H1 (cell line): Measurements from ENCODE around the gene DHRS7B. TPM values are rescaled to one million over a fixed set of nuclear protein-coding genes. Genes with fewer than 3 reads are reported as not detected.

ENCODE experiments used
- CEBPB ChIP-seq: IDR thresholded peaks from 2 replicates; pipeline ENCODE4 v1.6.1; 2012; ENCODE audit warnings: low read depth, low read length
- CHD7 ChIP-seq: fragments of 300-600 bp; sonication (generic); IDR thresholded peaks from 2 replicates; pipeline ENCODE4 v1.7.1; 2012; ENCODE audit warnings: low read length, moderate library complexity, mild to moderate bottlenecking, inconsistent platforms; ENCODE audit not compliant: insufficient replicate concordance
- FOSL1 ChIP-seq: IDR thresholded peaks from 2 replicates; pipeline ENCODE4 v1.6.1; 2011; ENCODE audit warnings: mild to moderate bottlenecking, low read depth, low read length, moderate library complexity; ENCODE audit not compliant: insufficient read depth
- POU5F1 ChIP-seq: IDR thresholded peaks from 2 replicates; pipeline ENCODE4 v1.6.1; 2011; ENCODE audit warnings: low read depth, mild to moderate bottlenecking, low read length, moderate library complexity
- SIN3A ChIP-seq, 2 experiments: IDR thresholded peaks in 1 of 2; conservative IDR thresholded peaks in 1 of 2; 2 replicates each; pipeline ENCODE4 v1.6.1; 2011 to 2012; ENCODE audit warnings: low read length in 2 of 2, improper control_type of control experiment in 1 of 2, low read depth in 1 of 2, mild to moderate bottlenecking in 1 of 2
- polyA plus RNA-seq, 7 experiments: library from polyadenylated mRNA; depleted of rRNA in 3 of 7; stranded (reverse) in 5 of 7; unstranded in 2 of 7; fragments of >200 nt in 5 of 7; fragments of 200-250 nt in 2 of 7; gene quantifications; 1 replicate in 5 of 7; 2 replicates in 1 of 7; 4 replicates in 1 of 7; pipeline versions ENCODE4 v1.2.1 to v1.2.3, GENCODE V29; 2011 to 2013; ENCODE audit warnings: missing spikeins in 2 of 7, mixed read lengths in 2 of 7
- total RNA-seq: library from RNA; stranded (reverse); fragmentation: NEBNext Ultra II Directional; extraction: Animal tissue kit (Norgen Biotek cat#: 25700); gene quantifications from 2 replicates; pipeline ENCODE4 v1.2.1, GENCODE V29; 2021

DHRS7B gene
- total and polyA plus RNA-seq, 2 of the 8 experiments (the other 6 are each of a cell fraction or from before 2014, with no cell fraction given), result 11.0 to 27.9 TPM

DNA sequence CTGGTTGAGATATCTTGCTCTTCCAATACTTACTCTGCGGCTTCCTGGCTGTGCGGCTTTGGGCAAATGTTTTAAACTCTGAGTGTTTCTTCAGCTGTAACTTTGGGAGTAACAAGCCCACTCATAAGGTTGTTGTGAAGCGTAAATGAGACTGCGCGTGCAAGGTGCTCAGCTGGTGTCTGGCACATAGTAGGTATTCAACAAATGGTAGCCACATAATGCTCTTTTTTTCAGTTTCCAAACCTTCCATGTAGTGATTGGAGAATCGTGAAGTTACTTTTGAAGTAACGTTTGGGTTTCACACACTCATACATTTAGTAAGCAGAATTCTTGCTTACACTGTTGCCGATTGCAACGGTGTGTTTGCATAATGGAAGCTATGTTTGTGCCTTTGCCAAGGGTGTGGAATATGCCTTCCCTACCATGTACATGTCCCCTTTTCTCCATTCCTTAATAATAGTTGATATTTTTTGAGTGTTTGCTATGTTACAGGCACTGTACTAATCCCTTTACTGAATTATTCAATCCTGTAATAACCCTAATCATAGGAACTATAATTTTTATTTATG lies 829 bp downstream of the DHRS7B start (continued):
- TF ChIP-seq CHD7 (no peak), POU5F1 (no peak), SIN3A (conservative IDR thresholded peaks at IDR 0.05 in 1 of 2, IDR thresholded peaks at IDR 0.05 in 1 of 2; ENCODE audit: low read depth in 1 of 2, low read length in 2 of 2) (no peak), FOSL1 (no peak), CEBPB (no peak)
- TF ChIP-seq, all 59 proteins: peak for 0
